ENCODE results near the gene FAM20C. TPM values are rescaled to one million over a fixed set of nuclear protein-coding genes. Genes with fewer than 3 reads are reported as not detected.

Gene FAM20C
- total and polyA plus RNA-seq, 7 donors = 3.0 to 51.3 (median 21.0) TPM

GRCh38 chr7:167976-168791, 24.2 kb upstream of the FAM20C start:
- H3K4me3 ChIP-seq = no peak overlapping the region
- no peak for TF ChIP-seq POLR2AphosphoS5 (IDR thresholded peaks at IDR 0.05)
- TF ChIP-seq CTCF (IDR thresholded peaks at IDR 0.05) = no peak
- TF ChIP-seq EP300 (IDR thresholded peaks at IDR 0.05) = no peak
- TF ChIP-seq POLR2A (IDR thresholded peaks at IDR 0.05) = no peak
- H3K36me3 ChIP-seq = no peaks in the 10 kb centered on the region
- no peak overlapping the region for H3K27ac ChIP-seq
- 88 to 92% methylated on average over 31 of the region's 31 CpGs for WGBS, 2 donors
- no peaks in the 10 kb centered on the region for H3K27me3 ChIP-seq
- no peaks in the 10 kb centered on the region for H3K9me3 ChIP-seq
- intact Hi-C loops (cut with DNase I) = no loop called here
- DNase-seq = peak; percentile 58
- H3K4me1 ChIP-seq = peaks cover 0 to 6% (median 0%) of the 10 kb centered on the region in 4 donors

GRCh38 chr7:169276-170172, 22.8 kb upstream of the FAM20C start:
- Histone ChIP-seq H3K27me3 (no peaks in the 10 kb centered on the region), H3K4me3 (no peak overlapping the region), H3K27ac (no peak overlapping the region), H3K9me3 (no peaks in the 10 kb centered on the region), H3K4me1 (peaks cover 0 to 14% (median 6%) of the 10 kb centered on the region in 4 donors), H3K36me3 (no peaks in the 10 kb centered on the region)
- TF ChIP-seq POLR2A (IDR thresholded peaks at IDR 0.05) (no peak), CTCF (IDR thresholded peaks at IDR 0.05) (no peak), POLR2AphosphoS5 (IDR thresholded peaks at IDR 0.05) (no peak), EP300 (IDR thresholded peaks at IDR 0.05) (no peak)
- DNase-seq = peak; percentile 35
- intact Hi-C loops (cut with DNase I) = no loop called here
- WGBS, 2 donors = 93% methylated on average over 33 of the region's 33 CpGs

- peak; percentile 63 for DNase-seq
- 91 to 94% methylated on average over 31 of the region's 31 CpGs for WGBS, 2 donors
- H3K4me3 ChIP-seq = no peak overlapping the region
- H3K9me3 ChIP-seq = no peaks in the 10 kb centered on the region
- no peaks in the 10 kb centered on the region for H3K27me3 ChIP-seq
- peaks cover 0 to 25% (median 16%) of the 10 kb centered on the region in 4 donors for H3K4me1 ChIP-seq
- H3K36me3 ChIP-seq = no peaks in the 10 kb centered on the region
- intact Hi-C loops (cut with DNase I) = no loop called here
- TF ChIP-seq CTCF (IDR thresholded peaks at IDR 0.05) (no peak), EP300 (IDR thresholded peaks at IDR 0.05) (no peak), POLR2AphosphoS5 (IDR thresholded peaks at IDR 0.05) (no peak), POLR2A (IDR thresholded peaks at IDR 0.05) (no peak)
- H3K27ac ChIP-seq = no peak overlapping the region
Measured at GRCh38 chr7:170551-171363, 21.6 kb upstream of the FAM20C start.

GRCh38 chr7:171364-171904, 20.9 kb upstream of the FAM20C start:
- no peaks in the 10 kb centered on the region for H3K36me3 ChIP-seq
- no peak for DNase-seq
- TF ChIP-seq CTCF (IDR thresholded peaks at IDR 0.05) (no peak), EP300 (IDR thresholded peaks at IDR 0.05) (no peak), POLR2A (IDR thresholded peaks at IDR 0.05) (no peak), POLR2AphosphoS5 (IDR thresholded peaks at IDR 0.05) (no peak)
- H3K4me1 ChIP-seq = peaks cover 0 to 25% (median 16%) of the 10 kb centered on the region in 4 donors
- intact Hi-C loops (cut with DNase I) = no loop called here
- H3K27me3 ChIP-seq = no peaks in the 10 kb centered on the region
- 58 to 81% methylated on average over 27 of the region's 27 CpGs for WGBS, 2 donors
- no peak overlapping the region for H3K4me3 ChIP-seq
- no peak overlapping the region for H3K27ac ChIP-seq
- no peaks in the 10 kb centered on the region for H3K9me3 ChIP-seq
